ENCODE measurements around the gene LRRC41.
"Not testable (repeated sequence)": the region's sequence is repeated elsewhere in the genome, so short reads cannot be mapped to it uniquely, and the experiment has no call there.

The LRRC41 gene

DNA sequence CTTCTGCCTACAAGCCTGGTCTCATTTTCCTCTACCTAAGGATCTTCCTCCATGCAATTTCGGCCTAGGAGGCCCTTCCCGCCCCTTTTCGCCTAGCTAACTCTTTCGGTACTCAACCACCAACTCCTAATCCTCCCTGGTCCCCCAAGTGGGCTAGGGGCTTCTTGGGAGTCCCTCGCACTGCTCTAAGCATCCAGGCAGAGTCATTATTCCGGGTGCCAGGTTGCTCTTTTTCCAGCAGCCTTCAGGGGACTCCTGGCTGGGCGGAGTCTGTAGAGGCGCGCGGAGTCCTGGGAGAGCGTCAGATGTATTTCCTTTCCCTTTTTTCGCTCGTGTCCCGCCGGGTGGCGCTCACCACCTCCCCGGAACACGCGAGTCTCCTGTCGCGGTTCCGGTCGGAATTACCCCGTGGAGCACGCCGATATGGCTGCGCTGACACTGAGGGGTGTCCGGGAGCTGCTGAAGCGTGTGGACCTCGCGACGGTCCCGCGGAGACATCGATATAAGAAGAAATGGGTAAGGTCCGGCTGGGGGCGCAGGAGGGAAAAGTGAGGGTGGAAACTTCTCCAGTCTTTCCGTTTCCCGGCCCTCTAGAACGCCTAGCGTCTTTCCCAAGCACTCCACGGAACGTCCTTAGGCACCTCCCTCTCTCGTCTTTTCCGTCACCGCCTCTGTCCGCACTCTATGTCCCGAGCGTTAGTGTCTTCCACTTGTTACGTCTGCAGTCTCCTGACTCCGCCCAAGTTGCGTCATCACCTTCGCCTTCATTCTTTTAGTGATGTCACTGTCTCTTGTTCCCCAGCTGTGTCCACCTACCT is 37.2 kb upstream of the LRRC41 start, which contains the start of gene NSUN4:
Gene NSUN4 (plus strand): TSS at position 404 of the 818 bp plus-strand sequence. CDS start 20 bp downstream, at position 424.
- Histone ChIP-seq H3K4me1 (ENCODE audit: control insufficient read depth, insufficient read depth, low read length, unreplicated experiment) (peaks cover 15% of the 10 kb centered on the region), H3K27ac (ENCODE audit: low read depth, low read length) (peak within 1 kb of the TSS; percentile 93), H3K79me2 (ENCODE audit: control insufficient read depth, insufficient read depth, low read length, unreplicated experiment) (peaks cover 19% of the 10 kb centered on the region), H2AFZ (ENCODE audit: low read length, unreplicated experiment) (peak within 1 kb of the TSS; percentile 85), H3K27me3 (ENCODE audit: insufficient read depth, low read length) (no peaks in the 10 kb centered on the region), H3K4me3 (ENCODE audit: low read depth, low read length) (peak within 1 kb of the TSS; percentile 83), H3K36me3 (ENCODE audit: insufficient read depth, low read length) (no peaks in the 10 kb centered on the region)

DNA sequence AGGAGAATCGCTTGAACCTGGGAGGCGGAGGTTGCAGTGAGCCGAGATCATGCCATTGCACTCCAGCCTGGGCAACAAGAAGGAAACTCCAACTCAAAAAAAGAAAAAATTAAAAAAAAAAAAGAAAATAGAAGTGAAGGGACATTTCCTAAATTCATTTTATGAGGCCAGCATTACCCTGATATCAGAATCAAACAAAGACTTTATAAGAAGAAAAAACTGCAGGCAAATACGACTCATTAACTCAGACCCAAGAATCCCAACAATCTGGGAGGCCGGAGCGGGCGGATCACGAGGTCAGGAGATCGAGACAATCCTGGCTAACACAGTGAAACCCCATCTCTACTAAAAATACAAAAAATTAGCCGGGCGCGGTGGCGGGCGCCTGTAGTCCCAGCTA is 34.0 kb upstream of the LRRC41 start:
- Histone ChIP-seq H3K4me1 (ENCODE audit: control insufficient read depth, insufficient read depth, low read length, unreplicated experiment) (peaks cover 10% of the 10 kb centered on the region), H3K79me2 (ENCODE audit: control insufficient read depth, insufficient read depth, low read length, unreplicated experiment) (peaks cover 12% of the 10 kb centered on the region)
- H3K4me3 ChIP-seq (ENCODE audit: low read depth, low read length); H3K27ac ChIP-seq (ENCODE audit: low read depth, low read length); H3K36me3 ChIP-seq (ENCODE audit: insufficient read depth, low read length); H2AFZ ChIP-seq (ENCODE audit: low read length, unreplicated experiment); H3K27me3 ChIP-seq (ENCODE audit: insufficient read depth, low read length): not testable (repeated sequence)

DNA sequence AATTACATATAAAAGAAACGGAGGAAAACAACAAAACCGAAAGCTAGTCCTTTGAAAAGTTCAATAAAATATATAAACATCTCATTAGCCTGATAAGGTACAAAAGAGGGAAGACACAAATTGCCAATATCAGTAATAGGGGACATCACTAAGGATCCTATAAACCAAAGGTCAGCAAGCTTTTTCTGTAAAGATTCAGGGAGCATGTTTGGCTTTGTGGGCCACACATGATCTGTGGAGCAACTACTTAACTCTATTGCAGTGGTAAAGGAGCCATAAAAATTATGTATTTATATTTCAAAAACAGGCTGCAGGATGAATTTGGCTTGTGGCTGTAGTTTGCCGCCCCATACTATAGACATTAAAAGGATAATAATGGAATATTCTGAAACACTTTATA is 31.7 kb upstream of the LRRC41 start:
- no peaks in the 10 kb centered on the region for H3K79me2 ChIP-seq (ENCODE audit: control insufficient read depth, insufficient read depth, low read length, unreplicated experiment)
- H3K27ac ChIP-seq (ENCODE audit: low read depth, low read length) = no peak overlapping the region
- no peak overlapping the region for H3K4me3 ChIP-seq (ENCODE audit: low read depth, low read length)
- H3K36me3 ChIP-seq (ENCODE audit: insufficient read depth, low read length) = no peaks in the 10 kb centered on the region
- H2AFZ ChIP-seq (ENCODE audit: low read length, unreplicated experiment) = no peak overlapping the region
- H3K4me1 ChIP-seq (ENCODE audit: control insufficient read depth, insufficient read depth, low read length, unreplicated experiment) = no peaks in the 10 kb centered on the region
- H3K27me3 ChIP-seq (ENCODE audit: insufficient read depth, low read length) = no peaks in the 10 kb centered on the region

DNA sequence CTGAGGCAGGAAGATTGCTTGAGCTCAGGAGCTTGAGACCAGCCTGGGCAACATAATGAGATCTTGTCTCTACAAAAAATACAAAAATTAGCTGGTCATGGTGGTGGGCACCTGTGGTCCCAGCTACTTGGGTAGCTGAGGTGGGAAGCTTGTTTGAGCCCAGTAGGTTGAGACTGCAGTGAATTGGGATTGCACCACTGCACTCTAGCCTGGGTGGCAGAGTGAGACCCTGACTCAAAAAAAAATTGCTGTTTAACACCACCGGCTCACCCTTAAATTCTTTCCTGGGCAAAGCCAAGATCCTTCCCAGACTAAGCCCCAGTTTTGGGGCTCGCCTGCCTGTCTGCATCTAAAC is 30.6 kb upstream of the LRRC41 start:
- Histone ChIP-seq H3K79me2 (ENCODE audit: control insufficient read depth, insufficient read depth, low read length, unreplicated experiment) (no peaks in the 10 kb centered on the region), H3K4me3 (ENCODE audit: low read depth, low read length) (no peak overlapping the region), H3K27me3 (ENCODE audit: insufficient read depth, low read length) (no peaks in the 10 kb centered on the region), H3K36me3 (ENCODE audit: insufficient read depth, low read length) (no peaks in the 10 kb centered on the region), H2AFZ (ENCODE audit: low read length, unreplicated experiment) (no peak overlapping the region), H3K27ac (ENCODE audit: low read depth, low read length) (no peak overlapping the region), H3K4me1 (ENCODE audit: control insufficient read depth, insufficient read depth, low read length, unreplicated experiment) (no peaks in the 10 kb centered on the region)

DNA sequence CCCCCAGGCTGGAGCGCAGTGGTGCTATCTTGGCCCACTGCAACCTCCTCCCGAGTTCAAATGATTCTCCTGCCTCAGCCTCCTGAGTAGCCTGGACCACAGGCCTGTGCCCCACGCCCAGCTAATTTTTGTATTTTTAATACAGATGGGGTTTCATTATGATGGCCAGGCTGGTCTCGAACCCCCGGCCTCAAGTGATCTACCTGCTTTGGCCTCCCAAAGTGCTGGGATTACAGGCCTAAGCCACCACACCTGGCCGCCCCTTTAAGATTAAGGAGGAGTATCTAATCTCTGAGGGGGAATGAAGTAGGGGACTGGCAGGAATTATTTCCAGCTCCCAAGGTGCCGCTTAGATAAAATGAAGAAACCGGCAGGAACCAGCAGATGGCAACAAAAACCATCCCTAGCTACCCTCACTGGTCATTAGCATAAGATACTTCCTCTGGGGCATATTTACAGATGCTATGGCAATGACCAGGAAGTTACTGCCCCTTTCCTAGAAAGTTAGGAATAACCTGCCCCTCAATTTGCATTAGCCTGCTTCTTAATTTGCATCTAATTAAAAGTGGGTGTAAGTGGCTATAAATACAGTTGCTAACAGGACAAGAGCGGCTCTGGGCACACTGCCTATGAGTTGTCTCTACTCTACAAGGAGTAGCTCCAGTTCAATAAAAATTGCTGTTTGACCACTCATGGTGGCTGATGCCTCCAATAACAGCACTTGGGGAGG is 30.0 kb upstream of the LRRC41 start:
- Histone ChIP-seq H3K36me3 (ENCODE audit: insufficient read depth, low read length) (no peaks in the 10 kb centered on the region), H3K4me3 (ENCODE audit: low read depth, low read length) (no peak overlapping the region), H3K4me1 (ENCODE audit: control insufficient read depth, insufficient read depth, low read length, unreplicated experiment) (no peaks in the 10 kb centered on the region), H3K27ac (ENCODE audit: low read depth, low read length) (no peak overlapping the region), H2AFZ (ENCODE audit: low read length, unreplicated experiment) (no peak overlapping the region), H3K27me3 (ENCODE audit: insufficient read depth, low read length) (no peaks in the 10 kb centered on the region), H3K79me2 (ENCODE audit: control insufficient read depth, insufficient read depth, low read length, unreplicated experiment) (no peaks in the 10 kb centered on the region)

DNA sequence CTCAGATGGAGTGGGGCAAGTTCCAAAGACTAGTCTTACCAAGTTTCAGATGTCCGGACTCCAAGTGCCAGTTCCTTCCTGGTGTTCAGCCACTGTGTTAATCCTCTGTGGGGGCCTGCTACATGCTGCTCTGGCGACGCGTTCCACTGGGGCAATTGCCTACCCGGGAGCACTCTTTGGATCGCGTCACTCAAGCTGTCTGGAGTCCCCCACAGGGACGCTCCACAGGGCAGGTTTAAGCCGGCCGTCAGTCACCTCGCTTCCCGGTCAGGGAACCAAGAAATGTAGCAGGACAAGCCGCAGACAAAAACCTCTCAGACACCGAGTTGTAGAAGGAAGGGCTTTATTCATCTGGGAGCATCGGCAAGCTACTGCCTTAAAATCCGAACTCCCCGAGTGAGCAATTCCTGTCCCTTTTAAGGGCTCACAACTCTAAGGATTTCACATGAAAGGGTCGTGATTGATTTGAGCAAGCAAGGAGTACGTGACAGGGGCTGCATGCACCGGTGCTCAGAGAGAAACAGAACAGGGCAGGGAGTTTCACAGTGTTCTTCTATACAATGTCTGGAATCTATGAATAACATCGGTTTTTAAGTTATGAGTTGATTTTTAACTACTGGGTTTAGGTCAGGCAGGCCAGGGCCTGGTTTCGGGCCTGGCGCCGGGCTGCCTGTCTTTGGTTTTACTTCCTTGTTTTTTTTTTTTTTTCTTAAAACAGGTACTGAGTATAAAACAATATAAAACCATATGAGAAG is 28.5 kb upstream of the LRRC41 start:
- H3K36me3 ChIP-seq (ENCODE audit: insufficient read depth, low read length); H3K27ac ChIP-seq (ENCODE audit: low read depth, low read length); H3K79me2 ChIP-seq (ENCODE audit: control insufficient read depth, insufficient read depth, low read length, unreplicated experiment); H3K4me3 ChIP-seq (ENCODE audit: low read depth, low read length); H3K4me1 ChIP-seq (ENCODE audit: control insufficient read depth, insufficient read depth, low read length, unreplicated experiment); H3K27me3 ChIP-seq (ENCODE audit: insufficient read depth, low read length); H2AFZ ChIP-seq (ENCODE audit: low read length, unreplicated experiment): not testable (repeated sequence)

DNA sequence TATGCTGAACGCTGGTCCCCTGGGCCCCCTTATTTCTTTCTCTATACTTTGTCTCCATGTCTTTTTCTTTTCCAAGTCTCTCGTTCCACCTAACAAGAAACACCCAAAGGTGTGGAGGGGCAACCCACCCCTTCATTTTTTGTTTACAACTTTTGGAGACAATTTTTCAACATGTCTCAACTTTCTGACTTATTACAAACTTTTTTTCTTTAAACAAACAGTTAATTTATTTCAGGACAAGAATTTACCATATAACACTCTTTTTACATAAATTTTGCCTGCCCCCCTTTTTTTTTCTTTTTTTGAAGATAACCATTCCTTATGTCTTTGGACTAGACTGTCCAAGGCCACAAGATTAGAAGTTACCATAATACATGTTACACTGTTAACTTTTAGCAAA is 27.0 kb upstream of the LRRC41 start:
- not testable (repeated sequence) for H3K36me3 ChIP-seq (ENCODE audit: insufficient read depth, low read length); H2AFZ ChIP-seq (ENCODE audit: low read length, unreplicated experiment); H3K27ac ChIP-seq (ENCODE audit: low read depth, low read length); H3K27me3 ChIP-seq (ENCODE audit: insufficient read depth, low read length); H3K79me2 ChIP-seq (ENCODE audit: control insufficient read depth, insufficient read depth, low read length, unreplicated experiment); H3K4me3 ChIP-seq (ENCODE audit: low read depth, low read length); H3K4me1 ChIP-seq (ENCODE audit: control insufficient read depth, insufficient read depth, low read length, unreplicated experiment)

DNA sequence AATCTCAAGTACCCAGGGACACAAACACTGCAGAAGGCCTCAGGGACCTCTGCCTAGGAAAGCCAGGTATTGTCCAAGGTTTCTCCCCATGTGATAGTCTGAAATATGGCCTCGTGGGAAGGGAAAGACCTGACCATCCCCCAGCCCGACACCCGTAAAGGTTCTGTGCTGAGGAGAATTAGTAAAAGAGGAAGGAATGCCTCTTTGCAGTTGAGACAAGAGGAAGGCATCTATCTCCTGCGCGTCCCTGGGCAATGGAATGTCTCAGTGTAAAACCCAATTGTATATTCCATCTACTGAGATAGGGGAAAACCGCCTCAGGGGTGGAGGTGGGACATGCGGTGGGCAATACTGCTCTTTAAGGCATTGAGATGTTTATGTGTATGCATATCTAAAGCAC is 26.4 kb upstream of the LRRC41 start:
- H3K4me3 ChIP-seq (ENCODE audit: low read depth, low read length); H3K27me3 ChIP-seq (ENCODE audit: insufficient read depth, low read length); H2AFZ ChIP-seq (ENCODE audit: low read length, unreplicated experiment); H3K36me3 ChIP-seq (ENCODE audit: insufficient read depth, low read length); H3K27ac ChIP-seq (ENCODE audit: low read depth, low read length); H3K79me2 ChIP-seq (ENCODE audit: control insufficient read depth, insufficient read depth, low read length, unreplicated experiment); H3K4me1 ChIP-seq (ENCODE audit: control insufficient read depth, insufficient read depth, low read length, unreplicated experiment): not testable (repeated sequence)

DNA sequence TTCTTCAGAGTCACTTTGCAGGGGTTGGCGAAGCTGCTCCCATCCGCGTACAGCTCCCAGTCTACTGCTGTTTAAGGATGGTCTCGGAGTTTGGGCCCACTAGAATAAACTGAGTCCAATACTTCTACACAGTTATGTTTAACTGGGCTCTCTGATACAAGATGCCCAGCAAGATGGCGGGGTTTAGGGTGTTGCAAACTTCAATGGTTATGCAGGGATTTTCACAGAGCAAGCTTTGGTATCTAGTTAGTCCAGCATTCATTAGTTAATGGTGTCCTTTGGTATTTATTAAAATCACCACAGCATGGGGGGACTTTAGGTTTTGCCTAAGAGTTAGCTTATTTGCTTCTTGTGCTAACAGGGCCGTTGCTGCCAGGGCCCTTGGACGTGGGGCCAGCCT is 24.8 kb upstream of the LRRC41 start:
- not testable (repeated sequence) for H3K4me3 ChIP-seq (ENCODE audit: low read depth, low read length); H2AFZ ChIP-seq (ENCODE audit: low read length, unreplicated experiment); H3K27ac ChIP-seq (ENCODE audit: low read depth, low read length); H3K79me2 ChIP-seq (ENCODE audit: control insufficient read depth, insufficient read depth, low read length, unreplicated experiment); H3K4me1 ChIP-seq (ENCODE audit: control insufficient read depth, insufficient read depth, low read length, unreplicated experiment); H3K27me3 ChIP-seq (ENCODE audit: insufficient read depth, low read length); H3K36me3 ChIP-seq (ENCODE audit: insufficient read depth, low read length)

DNA sequence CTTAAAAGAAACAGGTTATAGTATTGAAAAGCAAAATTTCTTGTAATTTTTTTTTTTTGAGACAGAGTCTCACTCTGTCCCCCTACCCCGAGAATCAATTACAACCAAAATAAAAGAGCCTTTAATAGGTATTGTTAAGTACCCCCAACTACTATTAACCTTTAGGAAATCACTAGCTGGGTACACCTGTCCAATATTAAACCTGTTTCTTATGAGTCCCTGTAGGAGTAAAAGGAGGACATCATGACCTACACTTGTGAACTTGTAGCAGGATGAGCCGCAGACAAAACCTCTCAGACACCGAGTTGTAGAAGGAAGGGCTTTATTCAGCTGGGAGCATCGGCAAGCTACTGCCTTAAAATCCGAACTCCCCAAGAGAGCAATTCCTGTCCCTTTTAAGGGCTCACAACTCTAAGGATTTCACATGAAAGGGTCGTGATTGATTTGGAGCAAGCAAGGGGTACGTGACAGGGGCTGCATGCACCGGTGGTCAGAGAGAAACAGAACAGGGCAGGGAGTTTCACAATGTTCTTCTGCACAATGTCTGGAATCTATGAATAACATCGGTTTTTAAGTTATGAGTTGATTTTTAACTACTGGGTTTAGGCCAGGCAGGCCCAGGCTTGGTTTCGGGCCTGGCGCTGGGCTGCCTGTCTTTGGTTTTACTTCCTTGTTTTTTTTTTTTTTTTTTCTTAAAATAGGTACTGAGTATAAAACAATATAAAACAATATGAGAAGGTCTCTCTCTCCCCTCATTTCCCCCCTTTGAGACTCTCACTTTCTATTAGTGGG is 22.1 kb upstream of the LRRC41 start:
- not testable (repeated sequence) for H3K4me3 ChIP-seq (ENCODE audit: low read depth, low read length); H3K4me1 ChIP-seq (ENCODE audit: control insufficient read depth, insufficient read depth, low read length, unreplicated experiment); H3K79me2 ChIP-seq (ENCODE audit: control insufficient read depth, insufficient read depth, low read length, unreplicated experiment); H2AFZ ChIP-seq (ENCODE audit: low read length, unreplicated experiment); H3K27me3 ChIP-seq (ENCODE audit: insufficient read depth, low read length); H3K27ac ChIP-seq (ENCODE audit: low read depth, low read length); H3K36me3 ChIP-seq (ENCODE audit: insufficient read depth, low read length)
